Upper lobe of left lung (tissue), 6 donors: ENCODE data around the gene LGR4. TPM values are rescaled to one million over a fixed set of nuclear protein-coding genes. Genes with fewer than 3 reads are reported as not detected.

Experiments
- ATAC-seq, 2 donors: fragments of 200-7000 bp; cut with Tn5 transposase; one replicate each; pipeline ENCODE4 v1.9.1; 2022; ENCODE audit warnings: mild to moderate bottlenecking in 2 of 2, moderate library complexity in 2 of 2; ENCODE audit not compliant: low FRiP score in 2 of 2
- DNase-seq, 2 donors: peaks; one replicate each; pipeline ENCODE4 v3.0.0-alpha.2; 2019 to 2020
- H3K27ac ChIP-seq, 4 donors: fragments of 200-600 bp; sonication (generic); one replicate each; pipeline ENCODE4 v1.5.1; 2016 to 2019
- H3K27me3 ChIP-seq, 4 donors: fragments of 200-600 bp; sonication (generic); one replicate each; pipeline ENCODE4 v1.5.1; 2017 to 2019
- H3K36me3 ChIP-seq, 4 donors: fragments of 200-600 bp; sonication (generic); one replicate each; pipeline ENCODE4 v1.5.1; 2016 to 2019
- H3K4me1 ChIP-seq, 4 donors: fragments of 200-600 bp; sonication (generic); one replicate each; pipeline ENCODE4 v1.5.1; 2018 to 2019
- H3K4me3 ChIP-seq, 4 donors: fragments of 200-600 bp; sonication (generic); one replicate each; pipeline ENCODE4 v1.5.1; 2017 to 2019; ENCODE audit warnings: mild to moderate bottlenecking in 2 of 4, moderate library complexity in 1 of 4
- H3K9me3 ChIP-seq, 4 donors: fragments of 200-600 bp; sonication (generic); one replicate each; pipeline ENCODE4 v1.5.1; 2018 to 2019
- CTCF ChIP-seq, 6 experiments: fragments of 450-650 bp in 4 of 6; fragments of 200-600 bp in 2 of 6; sonication (generic) in 2 of 6; IDR thresholded peaks; one replicate each; pipeline ENCODE4 v1.5.1; 2016 to 2019; ENCODE audit warnings: antibody characterized with exemption in 6 of 6
- EP300 ChIP-seq, 4 donors: sonication (generic); formaldehyde crosslinking; IDR thresholded peaks; one replicate each; pipeline ENCODE4 v1.5.1; 2017; ENCODE audit warnings: antibody characterized with exemption in 4 of 4, control low read depth in 2 of 4
- POLR2A ChIP-seq, 4 donors: fragments of 450-650 bp; IDR thresholded peaks; one replicate each; pipeline ENCODE4 v1.5.1; 2016 to 2017; ENCODE audit warnings: antibody characterized with exemption in 4 of 4, mild to moderate bottlenecking in 2 of 4
- POLR2AphosphoS5 ChIP-seq, 2 donors: sonication (generic); formaldehyde crosslinking; IDR thresholded peaks; one replicate each; pipeline ENCODE4 v1.5.1; 2017; ENCODE audit warnings: antibody characterized with exemption in 2 of 2
- WGBS, 2 donors: methylation state at CpG; one replicate each; pipeline ENCODE4 v1.1.5; 2017 to 2018; 5-methylcytosine and 5-hydroxymethylcytosine counted together
- total RNA-seq, 6 donors: library from RNA; depleted of rRNA in 4 of 6; stranded (reverse); fragments of >200 nt in 4 of 6; gene quantifications; one replicate each; pipeline versions ENCODE4 v1.1.0 to v1.2.1, GENCODE V29; 2016 to 2021
- donor health status: DM: no; HTN: no; CAD: no; lungs with moderate emphysema.
- donor health status: DM: no; HTN: yes; CAD: no; lungs with severe emphysema.

The LGR4 gene
- total RNA-seq, 6 donors from 2014 or later = 3.1 to 20.2 (median 6.0) TPM

- no peak for TF ChIP-seq POLR2AphosphoS5 (IDR thresholded peaks at IDR 0.05)
- no peak for TF ChIP-seq CTCF (IDR thresholded peaks at IDR 0.05)
- ATAC-seq = no peak
- H3K4me1 ChIP-seq = peaks cover 0 to 3% (median 0%) of the 10 kb centered on the region in 4 donors
- no peaks in the 10 kb centered on the region for H3K36me3 ChIP-seq
- H3K9me3 ChIP-seq = no peaks in the 10 kb centered on the region
- no peak for DNase-seq
- no peak overlapping the region for H3K4me3 ChIP-seq
- H3K27me3 ChIP-seq = no peaks in the 10 kb centered on the region
- H3K27ac ChIP-seq = no peak overlapping the region
Observed at GRCh38 chr11:27477243-27477642, 4.7 kb upstream of the LGR4 start.

GRCh38 chr11:27475622-27476021 is 3.0 kb upstream of the LGR4 start:
- H3K4me1 ChIP-seq = peaks cover 6 to 17% (median 11%) of the 10 kb centered on the region in 4 donors
- WGBS, 2 donors = 85 to 88% methylated on average over 5 of the region's 5 CpGs
- peaks cover 0 to 9% (median 0%) of the 10 kb centered on the region in 4 donors for H3K27me3 ChIP-seq
- no peaks in the 10 kb centered on the region for H3K9me3 ChIP-seq
- TF ChIP-seq CTCF (IDR thresholded peaks at IDR 0.05) (no peak), POLR2AphosphoS5 (IDR thresholded peaks at IDR 0.05) (no peak), POLR2A (IDR thresholded peaks at IDR 0.05) (no peak), EP300 (IDR thresholded peaks at IDR 0.05) (no peak)
- H3K27ac ChIP-seq = no peak overlapping the region
- H3K36me3 ChIP-seq = no peaks in the 10 kb centered on the region
- DNase-seq (no peak), ATAC-seq (no peak)
- H3K4me3 ChIP-seq = no peak overlapping the region

- DNase-seq (no peak), ATAC-seq (peak in 1 of 2 donors; percentile 1)
- TF ChIP-seq POLR2A (IDR thresholded peaks at IDR 0.05) (no peak), CTCF (IDR thresholded peaks at IDR 0.05) (no peak), POLR2AphosphoS5 (IDR thresholded peaks at IDR 0.05) (no peak), EP300 (IDR thresholded peaks at IDR 0.05) (no peak)
- WGBS, 2 donors = 22 to 26% methylated on average over 8 of the region's 9 CpGs
- no peaks in the 10 kb centered on the region for H3K9me3 ChIP-seq
- H3K36me3 ChIP-seq = no peaks in the 10 kb centered on the region
- peaks cover 0 to 9% (median 0%) of the 10 kb centered on the region in 4 donors for H3K27me3 ChIP-seq
- H3K27ac ChIP-seq = no peak overlapping the region
- peak overlapping the region in 3 of 4 donors; percentile 62 to 88 (median 78) for H3K4me3 ChIP-seq
- H3K4me1 ChIP-seq = peaks cover 6 to 17% (median 12%) of the 10 kb centered on the region in 4 donors
Observed at GRCh38 chr11:27473017-27473406, 422 bp upstream of the LGR4 start.

- peak overlapping the region; percentile 62 to 90 (median 83) for H3K4me3 ChIP-seq
- peak in 1 of 2 donors; percentile 71 for ATAC-seq
- H3K36me3 ChIP-seq = no peaks in the 10 kb centered on the region
- DNase-seq = peak; percentile 25 to 89
- 4 to 5% methylated on average over 8 to 14 of the region's 79 CpGs for WGBS, 2 donors
- peaks cover 0 to 9% (median 0%) of the 10 kb centered on the region in 4 donors for H3K27me3 ChIP-seq
- H3K9me3 ChIP-seq = no peaks in the 10 kb centered on the region
- H3K27ac ChIP-seq = peak overlapping the region; percentile 54 to 87 (median 76)
- no peak for TF ChIP-seq POLR2A (IDR thresholded peaks at IDR 0.05)
- TF ChIP-seq POLR2AphosphoS5 (IDR thresholded peaks at IDR 0.05) = no peak
- no peak for TF ChIP-seq EP300 (IDR thresholded peaks at IDR 0.05)
- no peak for TF ChIP-seq CTCF (IDR thresholded peaks at IDR 0.05)
- H3K4me1 ChIP-seq = peaks cover 6 to 17% (median 12%) of the 10 kb centered on the region in 4 donors
Observed at GRCh38 chr11:27471589-27472397, 797 bp downstream of the LGR4 start.
